Measurements from ENCODE around the gene NEK7.
A peak's percentile ranks its signal among the peaks of the same experiment; 100 is the strongest.

NEK7 gene

GRCh38 chr1:198147216-198147615 is 9.6 kb upstream of the NEK7 start:
- no peak for DNase-seq

- DNase-seq = no peak
These were observed 6.4 kb upstream of the NEK7 start for GRCh38 chr1:198150369-198150768.

- peak; percentile 23 for DNase-seq
These were observed 5.1 kb upstream of the NEK7 start for GRCh38 chr1:198151688-198152087.

DNA sequence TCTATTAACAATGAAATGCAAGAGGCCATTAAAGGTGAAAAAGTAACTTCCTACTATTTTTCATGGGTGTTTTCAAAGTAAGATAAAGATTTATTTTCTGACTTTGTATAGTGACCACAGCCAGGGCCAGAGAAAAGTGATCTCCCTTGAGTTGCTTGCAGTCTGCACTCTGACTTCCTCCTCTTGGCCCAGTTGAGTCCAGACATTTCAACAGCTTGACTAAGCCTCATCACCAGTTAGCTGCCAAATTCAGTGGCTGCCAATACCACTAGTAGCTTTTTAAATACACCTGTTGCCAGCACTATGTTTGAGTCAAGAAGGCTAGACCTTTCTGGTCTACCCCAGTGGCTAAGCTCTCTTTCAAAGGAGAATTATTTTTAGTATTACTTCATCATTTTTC is 3.7 kb upstream of the NEK7 start:
- DNase-seq = peak; percentile 12

GRCh38 chr1:198153804-198154203 is 3.0 kb upstream of the NEK7 start:
- DNase-seq = no peak

GRCh38 chr1:198155253-198155652 is 1.5 kb upstream of the NEK7 start:
- no peak for DNase-seq

DNA sequence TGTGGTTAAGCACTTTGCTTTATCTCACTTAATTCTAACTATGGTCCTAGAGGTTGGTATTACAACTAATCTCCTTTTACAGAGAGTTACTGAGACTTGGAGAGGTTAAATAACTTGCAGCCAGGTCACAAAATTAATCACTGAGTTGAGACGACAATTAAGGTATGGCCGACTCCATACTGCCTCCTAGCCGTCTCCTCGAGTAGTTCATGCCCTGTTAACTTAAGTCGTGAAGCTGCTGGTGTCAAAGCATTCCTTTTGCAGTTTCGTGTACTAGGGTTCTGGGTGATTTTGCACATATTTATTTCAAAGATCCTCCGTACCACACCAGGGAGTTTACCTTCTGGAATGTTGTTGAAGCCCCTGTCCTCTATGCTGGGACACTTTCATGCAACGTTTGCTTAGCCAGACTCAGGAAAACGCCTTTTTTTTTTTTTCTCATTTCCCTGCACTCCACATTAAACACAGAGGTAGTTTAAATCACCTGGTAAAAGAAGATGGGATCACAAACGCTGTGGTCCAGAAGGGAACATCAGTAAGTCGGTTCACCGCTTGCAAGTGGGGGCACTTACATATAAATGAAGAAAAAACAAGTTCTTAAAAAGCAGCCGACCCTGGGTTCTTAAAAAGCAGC is 570 bp upstream of the NEK7 start:
- peak; percentile 73 for DNase-seq

GRCh38 chr1:198157241-198157846 is 546 bp downstream of the NEK7 start:
- peak; percentile 86 for DNase-seq

DNA sequence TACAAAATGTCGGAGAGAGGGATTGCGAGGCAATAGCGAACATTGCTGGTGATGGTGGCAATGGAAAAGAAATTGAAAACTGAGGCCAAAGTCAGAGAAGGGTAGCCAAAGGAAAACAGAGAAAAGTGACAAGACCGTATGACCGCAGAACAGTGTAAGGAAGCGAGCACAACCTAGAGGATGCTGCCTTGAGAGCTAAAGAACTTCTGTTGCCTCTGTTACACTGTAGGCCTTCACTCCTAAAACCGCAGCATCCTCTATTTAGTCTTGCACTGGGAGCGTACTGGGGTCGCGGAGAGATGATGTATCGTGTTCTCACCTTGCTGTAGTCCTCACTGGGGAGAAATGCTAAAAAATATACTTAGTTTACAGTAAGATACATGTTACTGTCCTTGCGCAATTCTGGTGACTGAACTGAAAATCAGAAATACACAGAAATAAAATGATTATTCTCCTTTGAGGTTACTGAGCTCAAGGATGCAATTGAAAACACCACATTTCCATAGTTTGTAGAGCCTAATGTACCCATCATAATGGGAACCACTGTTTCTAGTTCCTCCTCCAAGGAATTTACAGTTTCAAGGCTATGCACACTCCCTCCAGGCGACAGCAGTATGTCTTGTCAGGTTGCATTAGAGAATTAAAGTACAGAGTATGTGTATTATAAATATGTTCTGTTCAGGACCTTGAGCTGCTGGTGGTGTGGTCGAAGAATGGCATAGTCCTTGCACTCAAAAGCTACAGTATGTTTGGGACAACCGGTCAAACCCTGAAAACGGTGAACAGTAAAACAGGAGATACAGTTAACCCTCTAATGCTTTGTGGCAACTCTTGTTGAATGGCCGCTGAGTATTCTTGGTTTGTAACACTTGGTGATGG is 1.3 kb downstream of the NEK7 start:
- DNase-seq = peak; percentile 47

DNA sequence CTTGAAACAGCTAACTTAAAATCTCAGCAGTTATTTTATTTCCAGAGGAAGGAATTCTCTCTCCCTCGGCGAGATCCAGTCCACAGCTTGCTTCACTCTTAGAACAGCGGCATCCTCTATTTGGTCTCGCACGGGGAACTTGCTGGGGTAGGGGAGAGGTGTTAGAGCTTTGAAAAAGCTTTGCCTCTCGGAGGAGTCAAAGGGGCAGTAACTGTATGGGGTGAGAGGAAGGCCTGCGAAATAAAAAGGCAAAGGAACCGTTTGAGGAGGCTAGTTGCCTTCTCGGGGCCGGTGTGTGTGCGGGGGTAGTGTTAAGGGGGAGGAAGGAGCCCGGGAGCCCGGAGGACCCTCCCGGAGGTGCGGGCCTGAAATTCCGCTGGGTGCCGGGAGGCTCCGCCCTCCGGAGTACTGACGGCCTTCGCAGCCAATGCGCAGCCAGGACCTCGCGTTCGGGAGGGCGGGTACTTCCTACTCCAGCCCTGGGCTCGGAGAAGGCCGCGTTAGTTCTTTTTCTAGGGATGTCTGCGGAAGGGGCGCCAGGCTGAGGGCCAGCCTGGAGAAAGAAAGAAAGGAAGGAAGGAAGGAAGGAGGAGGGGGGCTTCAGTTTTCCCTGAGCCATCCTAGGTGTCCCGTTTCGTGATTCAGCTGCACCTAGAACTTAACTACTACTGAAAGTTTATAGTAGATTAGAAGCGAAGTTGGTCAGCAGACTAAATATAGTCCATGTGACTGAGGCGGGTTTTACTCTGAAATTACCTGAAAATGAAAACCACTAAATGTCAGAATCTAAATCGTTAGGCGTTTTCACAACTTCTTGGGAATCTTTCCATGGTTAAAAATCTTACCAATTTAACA is 2.2 kb downstream of the NEK7 start:
- DNase-seq = peak; percentile 93

- DNase-seq = no peak
These were observed 3.4 kb downstream of the NEK7 start for GRCh38 chr1:198160222-198160621.

DNA sequence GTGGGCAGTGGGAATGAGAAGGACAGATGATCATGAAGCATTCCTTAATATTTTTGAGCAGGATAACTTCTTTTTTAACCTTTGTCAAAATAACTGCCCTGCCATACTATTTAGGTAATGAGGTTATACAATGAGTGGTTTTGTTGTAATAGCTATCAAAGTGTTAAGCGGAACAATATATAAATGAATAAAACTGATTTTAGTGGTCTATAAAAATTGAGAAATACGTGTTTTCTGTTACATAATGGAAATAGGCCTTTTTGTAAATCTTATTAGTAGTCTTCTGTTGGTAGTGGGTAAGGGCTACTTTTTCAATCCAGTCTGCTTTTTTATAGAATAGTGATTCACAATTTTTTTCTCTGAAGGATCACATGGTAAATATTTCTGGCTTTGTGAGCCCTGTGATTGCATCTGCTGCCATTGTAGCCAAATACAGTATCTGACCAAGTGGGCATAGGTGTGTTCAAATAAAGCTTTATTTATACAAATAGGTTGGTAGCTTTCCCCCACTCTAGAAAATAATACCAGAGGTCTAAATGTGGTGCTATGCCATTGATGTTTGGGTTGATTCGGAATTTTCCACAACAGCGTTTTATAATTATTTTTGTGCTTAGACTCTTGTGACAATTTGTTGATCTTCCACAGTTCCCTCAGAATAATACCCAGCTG is 4.3 kb downstream of the NEK7 start:
- DNase-seq = no peak

DNA sequence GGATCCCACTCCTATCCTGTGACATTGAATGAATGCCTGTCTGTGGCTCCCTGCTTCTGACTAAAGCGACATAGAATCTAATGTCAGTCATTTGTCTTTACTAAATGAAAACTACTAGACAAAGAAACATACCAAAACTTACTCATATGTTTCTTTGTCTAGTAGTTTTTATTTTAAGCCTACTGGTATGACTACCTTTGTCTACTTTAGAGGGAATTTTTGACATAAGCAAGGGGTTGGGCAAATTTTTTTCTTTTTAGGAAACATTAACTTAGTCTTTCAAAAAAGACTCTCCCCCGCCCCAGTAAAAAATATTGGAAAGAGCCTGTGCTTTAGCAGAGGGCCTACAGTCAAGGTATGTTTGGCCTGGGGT is 4.9 kb downstream of the NEK7 start:
- DNase-seq = no peak

DNA sequence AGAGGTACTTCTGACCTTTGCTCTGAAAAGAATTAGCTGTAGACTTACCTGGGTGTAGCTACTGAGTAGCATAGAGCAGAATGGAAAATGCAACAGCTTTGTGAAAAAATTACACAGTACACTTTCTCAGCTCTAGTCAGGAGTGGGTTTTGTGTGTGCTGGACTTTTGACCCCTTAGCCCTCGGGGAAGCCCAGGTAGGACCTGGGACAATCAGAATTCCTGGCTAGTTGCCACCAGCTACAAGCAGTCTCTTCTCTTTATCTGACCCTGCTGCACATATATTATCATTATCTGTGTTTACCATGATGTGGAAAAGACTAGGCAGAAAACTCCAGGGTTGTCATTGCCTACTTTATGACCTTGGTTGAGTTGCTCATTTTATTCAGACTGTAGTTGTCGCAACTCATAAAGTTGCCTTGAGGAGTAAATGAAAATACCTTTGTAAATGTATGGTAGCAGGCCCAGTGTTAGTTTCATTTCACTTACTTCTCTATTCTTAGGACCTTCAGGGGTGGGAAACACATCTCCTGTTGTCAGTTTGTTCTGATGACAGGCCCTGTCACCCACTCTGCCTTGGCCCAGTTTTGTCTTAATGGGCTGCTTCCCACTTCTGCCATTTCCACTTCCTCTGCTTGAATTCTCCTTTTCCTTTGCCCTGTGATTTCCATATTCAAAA is 5.4 kb downstream of the NEK7 start:
- DNase-seq = no peak

DNA sequence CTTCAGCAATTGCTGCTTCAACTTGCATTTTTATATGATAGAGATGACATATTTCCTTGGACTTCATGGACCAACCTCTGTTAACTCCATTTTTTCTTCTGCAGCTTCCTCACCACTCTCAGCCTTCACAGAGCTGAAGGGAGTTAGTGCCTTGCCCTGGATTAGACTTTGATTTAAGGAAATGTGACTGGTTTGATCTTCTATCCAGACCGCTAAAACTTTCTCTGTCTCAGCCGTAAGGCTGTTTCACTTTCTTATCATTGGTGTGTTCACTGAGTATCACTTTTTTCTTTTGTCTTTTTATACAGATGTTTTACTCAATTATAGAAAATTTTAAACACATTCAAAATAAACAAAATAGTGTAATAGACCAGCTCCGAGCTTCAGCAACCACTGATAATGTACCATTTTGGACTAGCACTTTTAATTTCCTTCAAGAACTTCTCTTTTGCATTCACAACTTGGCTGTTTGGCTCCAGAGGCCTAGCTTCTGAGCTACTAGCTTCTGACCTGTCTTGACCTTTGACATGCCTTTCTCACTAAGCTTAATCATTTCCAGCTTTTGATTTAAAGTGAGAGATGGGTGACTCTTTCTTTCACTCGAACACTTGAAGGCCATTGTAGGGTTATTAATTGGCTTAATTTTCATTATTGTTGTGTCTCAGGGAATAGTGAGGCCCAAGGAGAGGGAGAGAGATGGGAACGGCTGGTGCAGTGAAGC is 9.3 kb downstream of the NEK7 start:
- DNase-seq = no peak

- no peak for DNase-seq
These were observed 10.1 kb downstream of the NEK7 start for GRCh38 chr1:198166900-198167299.

- DNase-seq = no peak
These were observed 10.7 kb downstream of the NEK7 start for GRCh38 chr1:198167436-198167934.

DNA sequence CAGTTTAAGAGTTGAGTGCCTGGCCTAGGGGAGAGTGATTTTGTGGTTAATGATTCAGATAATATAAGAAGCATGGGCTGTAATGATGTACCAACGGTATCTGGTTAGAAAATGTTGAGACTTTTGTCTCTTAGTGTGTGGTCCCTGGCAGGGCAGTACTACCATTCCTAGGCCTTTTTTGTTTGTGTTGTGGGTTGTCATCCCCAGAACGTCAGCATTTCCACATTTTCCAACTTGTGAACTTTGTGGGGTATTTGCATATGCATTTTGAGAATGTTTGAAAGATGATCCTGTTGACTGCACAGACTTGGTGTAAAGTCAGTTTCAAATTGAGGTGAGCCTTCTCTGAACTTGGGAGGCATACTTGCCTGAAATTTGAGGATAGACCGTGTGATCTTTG is 11.4 kb downstream of the NEK7 start:
- DNase-seq = no peak

DNA sequence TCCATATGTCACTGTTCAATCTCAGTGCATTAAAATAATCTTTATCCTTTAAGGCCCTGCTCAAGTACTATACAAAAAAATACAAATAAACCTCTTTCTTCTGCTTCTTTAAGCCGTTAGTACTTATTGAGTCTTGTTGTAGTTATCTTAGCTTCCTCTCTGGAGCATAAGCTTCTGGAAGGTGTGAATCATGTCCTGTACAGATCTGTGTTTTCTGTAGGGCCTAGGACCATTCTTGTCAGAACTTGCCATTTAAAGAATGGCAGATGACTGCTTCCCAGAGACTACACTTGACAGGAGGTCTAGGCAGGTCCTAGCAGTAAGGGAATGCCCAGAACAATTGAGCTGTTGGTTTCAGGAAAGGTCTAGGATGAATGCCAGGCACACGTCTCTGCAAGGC is 12.9 kb downstream of the NEK7 start:
- no peak for DNase-seq

DNA sequence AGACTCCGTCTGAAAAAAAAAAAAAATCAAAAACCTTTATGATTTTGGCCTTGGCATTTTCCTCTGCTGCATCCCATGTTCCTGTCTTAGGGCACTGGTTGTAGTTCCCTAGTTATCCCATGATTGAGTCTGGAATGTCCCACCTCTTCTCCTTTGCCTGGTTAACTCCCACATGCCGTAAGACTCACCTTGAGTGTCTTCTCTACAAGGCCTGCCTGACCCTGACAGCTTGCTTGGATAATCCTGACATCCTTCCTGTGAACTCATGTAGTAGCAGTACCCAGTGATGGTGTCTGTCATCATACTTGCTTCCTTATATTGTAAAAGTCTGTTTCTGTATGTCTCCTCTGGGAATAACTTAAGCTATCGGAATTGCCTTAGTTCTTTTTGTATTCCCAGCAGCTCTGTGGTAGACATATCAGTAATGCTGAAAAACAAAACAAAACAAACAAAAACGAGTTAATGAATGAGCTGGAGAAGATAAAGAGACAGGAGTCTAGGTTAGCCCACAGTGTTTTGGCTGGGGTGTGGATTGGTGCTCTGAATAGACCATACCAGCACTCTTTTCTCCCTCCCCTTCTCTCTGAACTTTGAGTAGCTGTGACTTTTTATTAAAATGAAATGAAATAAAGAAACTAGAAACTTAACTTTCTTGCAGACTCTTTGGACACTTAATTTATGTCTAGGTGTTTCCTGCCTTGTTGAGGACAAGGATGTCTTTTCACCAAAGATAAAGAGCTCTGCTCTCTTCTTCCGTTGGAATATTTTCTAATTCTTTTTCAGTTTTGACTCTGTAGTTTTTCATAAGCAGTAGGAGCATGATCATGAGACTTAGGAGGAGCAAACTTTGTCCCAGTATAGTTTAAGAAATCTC is 15.1 kb downstream of the NEK7 start:
- DNase-seq = no peak

Data from NCI-H1092 treated with DMSO at 0.1 percent for 48 hours (cell line).